ENCODE measurements around the gene ACY1. TPM values are rescaled to one million over a fixed set of nuclear protein-coding genes. Genes with fewer than 3 reads are reported as not detected.

ACY1 gene
- total RNA-seq, 1 donor from 2014 or later, result 95.8 TPM

- H3K4me3 ChIP-seq (ENCODE audit: low read depth, low read length), result no peak overlapping the region
- no peak for DNase-seq (ENCODE audit: low read depth)
- no peak for TF ChIP-seq CTCF (conservative IDR thresholded peaks at IDR 0.05; ENCODE audit: low read depth, low read length)
Measured at GRCh38 chr3:51966016-51966415, 17.3 kb upstream of the ACY1 start.

GRCh38 chr3:51966486-51966885 is 16.8 kb upstream of the ACY1 start:
- no peak for DNase-seq (ENCODE audit: low read depth)
- H3K4me3 ChIP-seq (ENCODE audit: low read depth, low read length), result peak overlapping the region; percentile 75
- no peak for TF ChIP-seq CTCF (conservative IDR thresholded peaks at IDR 0.05; ENCODE audit: low read depth, low read length)

GRCh38 chr3:51966922-51967383 is 16.4 kb upstream of the ACY1 start:
- TF ChIP-seq CTCF (conservative IDR thresholded peaks at IDR 0.05; ENCODE audit: low read depth, low read length), result no peak
- peak overlapping the region; percentile 75 for H3K4me3 ChIP-seq (ENCODE audit: low read depth, low read length)
- DNase-seq (ENCODE audit: low read depth), result no peak

GRCh38 chr3:51967384-51968169 is 15.8 kb upstream of the ACY1 start, which contains the start of gene PCBP4:
Gene PCBP4, minus strand, starts transcription at chr3:51967454. Its CDS starts 6,214 bp downstream, at chr3:51961240.
- TF ChIP-seq CTCF (conservative IDR thresholded peaks at IDR 0.05; ENCODE audit: low read depth, low read length), result no peak
- peak within 1 kb of the TSS; percentile 75 for H3K4me3 ChIP-seq (ENCODE audit: low read depth, low read length)
- DNase-seq (ENCODE audit: low read depth), result no peak

- no peak for TF ChIP-seq CTCF (conservative IDR thresholded peaks at IDR 0.05; ENCODE audit: low read depth, low read length)
- peak overlapping the region; percentile 75 for H3K4me3 ChIP-seq (ENCODE audit: low read depth, low read length)
- no peak for DNase-seq (ENCODE audit: low read depth)
Measured at GRCh38 chr3:51968170-51968775, 15.1 kb upstream of the ACY1 start.

- DNase-seq (ENCODE audit: low read depth), result no peak
- H3K4me3 ChIP-seq (ENCODE audit: low read depth, low read length), result no peak overlapping the region
- no peak for TF ChIP-seq CTCF (conservative IDR thresholded peaks at IDR 0.05; ENCODE audit: low read depth, low read length)
Measured at GRCh38 chr3:51968883-51969678, 14.3 kb upstream of the ACY1 start.
